WI38 (cell line): ENCODE data around the gene FGF14.

Experiments used
- H3K4me3 ChIP-seq: 2 replicates; pipeline ENCODE4 v1.5.1; 2011; ENCODE audit warnings: low read depth, mild to moderate bottlenecking, control low read depth, low read length
- CTCF ChIP-seq: IDR thresholded peaks from 2 replicates; pipeline ENCODE4 v1.5.1; 2012; ENCODE audit warnings: low read depth, mild to moderate bottlenecking, control low read depth, low read length

The FGF14 gene

GRCh38 chr13:102401265-102401664, 583 bp downstream of the FGF14 start:
- peak overlapping the region; percentile 45; the same call in 1 of the 2 replicates for H3K4me3 ChIP-seq
- TF ChIP-seq CTCF = no peak

- H3K4me3 ChIP-seq = peak overlapping the region; percentile 45
- TF ChIP-seq CTCF = no peak
These were observed 1.1 kb downstream of the FGF14 start for GRCh38 chr13:102400675-102401145.

- peak overlapping the region; percentile 45 for H3K4me3 ChIP-seq
These were observed 1.8 kb downstream of the FGF14 start for GRCh38 chr13:102399791-102400674.

GRCh38 chr13:102395939-102396338, 5.9 kb downstream of the FGF14 start:
- no peak for TF ChIP-seq CTCF
- H3K4me3 ChIP-seq = no peak overlapping the region

More at GRCh38 chr13:102399791-102400674, 1.8 kb downstream of the FGF14 start:
- TF ChIP-seq CTCF = no peak

- H3K4me3 ChIP-seq = no peak overlapping the region; the same call in 1 of the 2 replicates
- TF ChIP-seq CTCF = no peak
These were observed 6.7 kb downstream of the FGF14 start for GRCh38 chr13:102395174-102395573.

- TF ChIP-seq CTCF = no peak
- peak overlapping the region; percentile 75 for H3K4me3 ChIP-seq
These were observed 7.4 kb downstream of the FGF14 start for GRCh38 chr13:102394158-102395053.
